CD14-positive monocyte (primary cell): Measurements from ENCODE around the gene OSTF1. TPM values are rescaled to one million over a fixed set of nuclear protein-coding genes. Genes with fewer than 3 reads are reported as not detected.

Experiments
- DNase-seq, 3 donors: peaks; one replicate each; pipeline ENCODE4 v3.0.0-alpha.2; 2011 to 2022
- H2AFZ ChIP-seq: 2 replicates; pipeline ENCODE4 v1.6.0; 2012; ENCODE audit warnings: mild to moderate bottlenecking, low read depth, low read length, inconsistent platforms; ENCODE audit not compliant: insufficient read depth, poor library complexity, severe bottlenecking
- H3K27ac ChIP-seq, 2 donors: 1 replicate in 1 of 2; 2 replicates in 1 of 2; pipeline ENCODE4 v1.5.1; 2012 to 2013; ENCODE audit warnings: low read length in 2 of 2, control low read depth in 1 of 2, inconsistent platforms in 1 of 2, low read depth in 1 of 2, mild to moderate bottlenecking in 1 of 2
- H3K27me3 ChIP-seq, 2 donors: one replicate each; pipeline versions ENCODE4 v1.6.0 to v1.6.1; 2011 to 2013; ENCODE audit warnings: low read length in 2 of 2; ENCODE audit not compliant: control insufficient read depth in 2 of 2, insufficient read depth in 2 of 2
- H3K36me3 ChIP-seq, 2 donors: replicated peaks in 1 of 2; 1 replicate in 1 of 2; 2 replicates in 1 of 2; pipeline versions ENCODE4 v1.5.1 to v1.6.1; 2012 to 2013; ENCODE audit warnings: low read length in 2 of 2, control low read depth in 1 of 2, inconsistent platforms in 1 of 2, mild to moderate bottlenecking in 1 of 2; ENCODE audit not compliant: insufficient read depth in 2 of 2, control insufficient read depth in 1 of 2
- H3K4me1 ChIP-seq, 2 donors: 1 replicate in 1 of 2; 2 replicates in 1 of 2; pipeline versions ENCODE4 v1.5.1 to v1.6.1; 2012 to 2013; ENCODE audit warnings: low read length in 2 of 2, control low read depth in 1 of 2, inconsistent platforms in 1 of 2, mild to moderate bottlenecking in 1 of 2, moderate library complexity in 1 of 2; ENCODE audit not compliant: insufficient read depth in 2 of 2, control insufficient read depth in 1 of 2
- H3K4me2 ChIP-seq: replicated peaks from 2 replicates; pipeline ENCODE3; 2012; ENCODE audit warnings: low read length, moderate library complexity, mild to moderate bottlenecking; ENCODE audit not compliant: poor library complexity, severe bottlenecking; ENCODE audit errors: extremely low read depth
- H3K4me3 ChIP-seq, 3 experiments: fragments of 200-600 bp in 1 of 3; sonication (generic) in 1 of 3; replicated peaks in 1 of 3; 1 replicate in 2 of 3; 2 replicates in 1 of 3; pipeline ENCODE4 v1.5.1; 2011 to 2013; ENCODE audit warnings: low read length in 3 of 3, mild to moderate bottlenecking in 3 of 3, control low read depth in 2 of 3, low read depth in 2 of 3, inconsistent platforms in 1 of 3, moderate library complexity in 1 of 3
- H3K79me2 ChIP-seq: 2 replicates; pipeline ENCODE4 v1.6.0; 2012; ENCODE audit warnings: mild to moderate bottlenecking, control low read depth, inconsistent platforms, low read length, moderate library complexity; ENCODE audit not compliant: insufficient read depth
- H3K9ac ChIP-seq: 2 replicates; pipeline ENCODE4 v1.6.0; 2017; ENCODE audit warnings: low read length, mild to moderate bottlenecking; ENCODE audit not compliant: insufficient read depth, poor library complexity, severe bottlenecking
- H3K9me3 ChIP-seq, 2 donors: replicated peaks in 1 of 2; 1 replicate in 1 of 2; 2 replicates in 1 of 2; pipeline versions ENCODE4 v1.5.1 to v1.6.1; 2012 to 2013; ENCODE audit warnings: low read length in 2 of 2, control low read depth in 1 of 2; ENCODE audit not compliant: control insufficient read depth in 1 of 2, insufficient read depth in 1 of 2
- H4K20me1 ChIP-seq: 2 replicates; pipeline ENCODE4 v1.6.0; 2012; ENCODE audit warnings: mild to moderate bottlenecking, low read length, control low read depth, moderate library complexity; ENCODE audit not compliant: insufficient read depth
- H3K27ac Mint-ChIP-seq, 7 donors: one replicate each; pipeline ENCODE4 v1.8.0; 2020; ENCODE audit warnings: mild to moderate bottlenecking in 7 of 7, mixed read lengths in 7 of 7, moderate library complexity in 6 of 7, inconsistent platforms in 2 of 7
- H3K27me3 Mint-ChIP-seq, 3 donors: one replicate each; pipeline ENCODE4 v1.8.0; 2021 to 2022; ENCODE audit warnings: low read depth in 3 of 3, mild to moderate bottlenecking in 3 of 3, mixed read lengths in 3 of 3, moderate library complexity in 3 of 3, inconsistent platforms in 1 of 3
- H3K36me3 Mint-ChIP-seq, 2 donors: one replicate each; pipeline ENCODE4 v1.8.0; 2020; ENCODE audit warnings: mixed read lengths in 2 of 2, inconsistent platforms in 1 of 2, mild to moderate bottlenecking in 1 of 2
- H3K4me1 Mint-ChIP-seq: one replicate; pipeline ENCODE4 v1.8.0; 2020; ENCODE audit warnings: mild to moderate bottlenecking, mixed read lengths
- H3K4me3 Mint-ChIP-seq, 2 donors: one replicate each; pipeline ENCODE4 v1.8.0; 2020; ENCODE audit warnings: mild to moderate bottlenecking in 2 of 2, mixed read lengths in 2 of 2, moderate library complexity in 1 of 2
- H3K9me3 Mint-ChIP-seq, 7 donors: one replicate each; pipeline ENCODE4 v1.8.0; 2020 to 2022; ENCODE audit warnings: mixed read lengths in 7 of 7, mild to moderate bottlenecking in 6 of 7, moderate library complexity in 6 of 7, inconsistent platforms in 2 of 7
- CTCF ChIP-seq: fragments of 200-600 bp; IDR thresholded peaks from one replicate; pipeline ENCODE4 v1.8.0; 2022; ENCODE audit warnings: antibody characterized with exemption, mild to moderate bottlenecking
- WGBS: methylation state at CpG from one replicate; pipeline ENCODE4 v1.1.5; 2013; ENCODE audit warnings: missing lambda C conversion rate; ENCODE audit not compliant: insufficient coverage; 5-methylcytosine and 5-hydroxymethylcytosine counted together
- intact Hi-C, 2 donors: fragments of 100-400 bp; cut with micrococcal nuclease; formaldehyde crosslinking; loops; one replicate each; pipeline versions ENCODE4 v1.15.0 to v1.15.1; 2023
- polyA plus RNA-seq, 3 donors: library from polyadenylated mRNA; depleted of rRNA in 1 of 3; unstranded in 2 of 3; stranded (reverse) in 1 of 3; fragments of 300-500 nt in 2 of 3; fragments of >200 nt in 1 of 3; fragmentation: Illumina TruSeq in 2 of 3; gene quantifications; 1 replicate in 2 of 3; 2 replicates in 1 of 3; pipeline ENCODE4 v1.2.3, GENCODE V29; 2012 to 2021

Gene OSTF1
- polyA plus RNA-seq, 3 donors = 59.8 to 296 (median 240) TPM

DNA sequence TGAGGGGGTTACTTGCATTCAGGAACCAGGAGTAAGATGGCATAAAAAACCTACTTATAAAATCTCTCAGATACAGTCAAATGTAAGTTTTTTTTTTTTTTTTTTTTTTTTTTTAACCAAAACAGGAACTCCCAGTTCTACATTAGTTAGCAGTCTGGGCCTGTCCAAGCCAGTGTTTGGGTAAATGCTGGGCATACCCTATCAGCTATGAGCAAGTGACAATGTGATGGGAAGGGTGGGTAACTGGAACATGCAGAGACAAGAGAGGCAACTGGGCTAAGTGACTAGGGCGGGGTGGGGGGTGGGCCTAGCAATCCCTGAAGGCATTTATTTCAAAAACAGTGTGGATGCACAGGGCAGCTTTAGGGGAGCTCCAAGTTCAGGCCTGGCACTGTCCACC lies 2.7 kb upstream of the OSTF1 start:
- TF ChIP-seq CTCF = no peak
- H3K9me3 Mint-ChIP-seq = no peaks in the 10 kb centered on the region
- H3K4me1 ChIP-seq = peaks cover 27 to 35% of the 10 kb centered on the region in 2 donors
- H3K27me3 Mint-ChIP-seq = no peaks in the 10 kb centered on the region
- H3K9me3 ChIP-seq = no peaks in the 10 kb centered on the region
- H3K4me1 Mint-ChIP-seq = peaks cover 29% of the 10 kb centered on the region
- intact Hi-C loops = loop anchor here in 1 of 2 donors (5.0 to 10.0 kb wide), 2 partner anchors 58 to 59 kb away; partner anchors contain the start of gene CARNMT1
- no peak overlapping the region for H3K9ac ChIP-seq
- no peak overlapping the region for H3K27ac Mint-ChIP-seq
- no peak overlapping the region for H3K4me2 ChIP-seq
- no CpG with 5 or more reads among the region's 1 CpG for WGBS
- peaks cover 29% of the 10 kb centered on the region for H3K79me2 ChIP-seq
- peaks cover 11 to 12% of the 10 kb centered on the region in 2 donors for H3K36me3 Mint-ChIP-seq
- no peaks in the 10 kb centered on the region for H3K27me3 ChIP-seq
- no peak for DNase-seq
- no peak overlapping the region for H3K27ac ChIP-seq
- H2AFZ ChIP-seq = no peak overlapping the region
- H4K20me1 ChIP-seq = peaks cover 17% of the 10 kb centered on the region
- peaks cover 0 to 2% of the 10 kb centered on the region in 2 donors for H3K36me3 ChIP-seq
- H3K4me3 ChIP-seq = no peak overlapping the region
- H3K4me3 Mint-ChIP-seq = no peak overlapping the region

DNA sequence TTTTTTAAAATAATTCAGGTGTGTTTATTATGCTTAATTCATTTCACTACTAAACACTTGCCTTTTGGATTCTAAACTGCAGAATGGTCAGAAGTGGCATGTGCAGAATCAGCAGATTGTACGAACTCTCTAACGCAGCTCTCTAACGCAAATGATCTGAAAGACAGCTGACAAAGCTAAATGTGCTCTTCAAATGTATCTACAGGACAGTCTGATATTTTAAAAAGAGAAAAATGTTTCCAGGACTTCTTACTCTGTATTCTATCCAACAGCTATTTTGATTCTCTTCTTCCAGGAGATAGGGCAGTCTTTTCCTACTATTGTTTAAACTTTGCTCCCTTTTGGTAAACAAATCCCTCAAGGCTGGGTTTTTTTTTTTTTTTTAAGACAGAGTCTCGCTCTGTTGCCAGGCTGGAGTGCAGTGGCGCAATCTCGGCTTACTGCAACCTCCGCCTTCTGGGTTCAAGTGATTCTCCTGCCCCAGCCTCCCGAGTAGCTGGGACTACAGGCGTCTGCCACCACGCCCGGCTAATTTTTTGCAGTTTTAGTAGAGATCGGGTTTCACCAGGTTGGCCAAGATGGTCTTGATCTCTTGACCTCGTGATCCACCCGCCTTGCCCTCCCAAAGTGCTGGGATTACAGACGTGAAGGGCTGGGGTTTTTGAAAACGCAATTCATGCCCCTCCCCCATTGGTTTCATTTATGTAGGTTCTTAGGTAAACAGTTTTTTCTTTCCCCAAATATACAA lies 1.6 kb upstream of the OSTF1 start:
- Mint-ChIP-seq H3K27ac (peak overlapping the region in 4 of 7 donors; percentile 43 to 95 (median 82)), H3K27me3 (no peaks in the 10 kb centered on the region), H3K36me3 (peaks cover 10 to 13% of the 10 kb centered on the region in 2 donors), H3K4me3 (peak overlapping the region; percentile 94 to 95), H3K4me1 (peaks cover 39% of the 10 kb centered on the region), H3K9me3 (no peaks in the 10 kb centered on the region)
- Histone ChIP-seq H3K79me2 (peaks cover 40% of the 10 kb centered on the region), H3K36me3 (peaks cover 0 to 2% of the 10 kb centered on the region in 2 donors), H4K20me1 (peaks cover 28% of the 10 kb centered on the region), H3K27me3 (no peaks in the 10 kb centered on the region), H3K27ac (peak overlapping the region in 1 of 2 donors; percentile 89), H3K4me3 (peak overlapping the region; percentile 64 to 98 (median 92)), H3K9ac (peak overlapping the region; percentile 98), H2AFZ (peak overlapping the region; percentile 98), H3K4me1 (peaks cover 37 to 45% of the 10 kb centered on the region in 2 donors), H3K4me2 (peak overlapping the region; percentile 95), H3K9me3 (no peaks in the 10 kb centered on the region)
- no peak for DNase-seq
- TF ChIP-seq CTCF = no peak
- intact Hi-C loops = loop anchor here in 1 of 2 donors (5.0 to 10.0 kb wide), 2 partner anchors 58 to 59 kb away; partner anchors contain the start of gene CARNMT1
- 62% methylated on average over 7 of the region's 16 CpGs for WGBS
